Loucy (cell line): ENCODE data around the gene LAMC1.
A peak's percentile ranks its signal among the peaks of the same experiment; 100 is the strongest.

Experiments used
- H2AFZ ChIP-seq: fragments of 200-600 bp; sonication (generic); 2 replicates; pipeline ENCODE4 v1.6.0; 2016; ENCODE audit warnings: antibody characterized with exemption, mild to moderate bottlenecking, low read length, moderate library complexity
- H3F3A ChIP-seq: fragments of 200-600 bp; 2 replicates; pipeline ENCODE4 v1.6.0; 2016; ENCODE audit warnings: antibody characterized with exemption, low read depth, mild to moderate bottlenecking
- H3K27me3 ChIP-seq: fragments of 200-600 bp; sonication (generic); 2 replicates; pipeline ENCODE4 v1.6.1; 2014; ENCODE audit warnings: low read length, mild to moderate bottlenecking; ENCODE audit not compliant: insufficient read depth, poor library complexity, severe bottlenecking
- H3K36me3 ChIP-seq: fragments of 200-600 bp; sonication (generic); 2 replicates; pipeline ENCODE4 v1.6.1; 2016; ENCODE audit warnings: low read length; ENCODE audit not compliant: insufficient read depth
- H3K4me1 ChIP-seq: fragments of 200-600 bp; sonication (generic); 2 replicates; pipeline ENCODE4 v1.5.1; 2014; ENCODE audit warnings: low read length, mild to moderate bottlenecking; ENCODE audit not compliant: insufficient read depth, poor library complexity, severe bottlenecking
- H3K4me2 ChIP-seq: fragments of 200-600 bp; sonication (generic); 2 replicates; pipeline ENCODE4 v1.6.0; 2014; ENCODE audit warnings: antibody characterized with exemption, low read length, low read depth, mild to moderate bottlenecking; ENCODE audit not compliant: poor library complexity, severe bottlenecking
- H3K4me3 ChIP-seq: fragments of 200-600 bp; sonication (generic); 2 replicates; pipeline ENCODE4 v1.5.1; 2014; ENCODE audit warnings: low read length, mild to moderate bottlenecking, mixed read lengths; ENCODE audit not compliant: poor library complexity, severe bottlenecking
- H3K79me2 ChIP-seq: fragments of 200-600 bp; sonication (generic); 2 replicates; pipeline ENCODE4 v1.6.1; 2014; ENCODE audit warnings: low read length; ENCODE audit not compliant: insufficient read depth
- H3K9ac ChIP-seq: fragments of 200-600 bp; sonication (generic); 2 replicates; pipeline ENCODE4 v1.6.0; 2014; ENCODE audit warnings: mild to moderate bottlenecking, low read depth, low read length, moderate library complexity; ENCODE audit not compliant: poor library complexity, severe bottlenecking
- H3K9me2 ChIP-seq: fragments of 200-600 bp; sonication (generic); replicated peaks from 2 replicates; pipeline ENCODE4 v1.6.1; 2016; ENCODE audit warnings: low read depth, low read length, mixed read lengths
- H3K9me3 ChIP-seq: fragments of 200-600 bp; sonication (generic); 2 replicates; pipeline ENCODE4 v1.6.1; 2014; ENCODE audit warnings: mild to moderate bottlenecking, antibody characterized with exemption, low read length, low read depth; ENCODE audit not compliant: insufficient read depth
- H4K20me1 ChIP-seq: fragments of 200-600 bp; sonication (generic); 2 replicates; pipeline ENCODE4 v1.6.0; 2014; ENCODE audit warnings: antibody characterized with exemption, low read length, mild to moderate bottlenecking; ENCODE audit not compliant: insufficient read depth, poor library complexity, severe bottlenecking
- EZH2phosphoT487 ChIP-seq: fragments of 200-600 bp; IDR thresholded peaks from 2 replicates; pipeline ENCODE4 v1.6.1; 2018; ENCODE audit warnings: antibody characterized with exemption, mild to moderate bottlenecking, moderate library complexity, borderline replicate concordance
- TF ChIP-seq, protein P1 (sequence below): fragments of 200-600 bp; sonication (generic); conservative IDR thresholded peaks from 2 replicates; pipeline ENCODE4 v1.5.1; 2014; ENCODE audit warnings: mild to moderate bottlenecking, antibody characterized with exemption, low read length

LAMC1 gene

DNA sequence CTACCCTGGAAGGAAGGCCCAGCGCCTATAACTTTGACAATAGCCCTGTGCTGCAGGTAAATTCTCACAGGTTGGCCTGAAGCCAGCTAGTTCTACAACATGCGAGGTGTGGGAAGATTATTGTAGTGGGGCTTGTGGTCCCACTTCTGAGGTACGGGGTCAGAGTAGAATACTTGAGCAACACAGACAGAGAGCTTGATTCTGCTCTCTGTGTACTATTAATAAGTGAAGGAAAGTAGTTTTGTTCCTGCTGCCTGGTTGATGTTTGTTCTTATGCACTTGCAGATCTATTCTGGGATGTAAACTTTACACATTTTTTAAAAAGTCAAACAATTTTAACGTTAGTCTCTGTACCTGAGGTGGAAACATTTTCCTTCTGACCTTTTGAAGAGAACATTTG, 80.4 kb downstream of the LAMC1 start:
- Histone ChIP-seq H3K4me2 (no peak overlapping the region), H3K9ac (no peak overlapping the region), H3K4me1 (no peaks in the 10 kb centered on the region), H3F3A (no peaks in the 10 kb centered on the region), H3K27me3 (no peaks in the 10 kb centered on the region), H4K20me1 (no peaks in the 10 kb centered on the region), H3K9me2 (no peaks in the 10 kb centered on the region), H3K4me3 (no peak overlapping the region), H3K79me2 (no peaks in the 10 kb centered on the region), H3K9me3 (no peaks in the 10 kb centered on the region), H3K36me3 (no peaks in the 10 kb centered on the region), H2AFZ (no peak overlapping the region)
- TF ChIP-seq EZH2phosphoT487 = no peak
- TF ChIP-seq, protein P1, sequence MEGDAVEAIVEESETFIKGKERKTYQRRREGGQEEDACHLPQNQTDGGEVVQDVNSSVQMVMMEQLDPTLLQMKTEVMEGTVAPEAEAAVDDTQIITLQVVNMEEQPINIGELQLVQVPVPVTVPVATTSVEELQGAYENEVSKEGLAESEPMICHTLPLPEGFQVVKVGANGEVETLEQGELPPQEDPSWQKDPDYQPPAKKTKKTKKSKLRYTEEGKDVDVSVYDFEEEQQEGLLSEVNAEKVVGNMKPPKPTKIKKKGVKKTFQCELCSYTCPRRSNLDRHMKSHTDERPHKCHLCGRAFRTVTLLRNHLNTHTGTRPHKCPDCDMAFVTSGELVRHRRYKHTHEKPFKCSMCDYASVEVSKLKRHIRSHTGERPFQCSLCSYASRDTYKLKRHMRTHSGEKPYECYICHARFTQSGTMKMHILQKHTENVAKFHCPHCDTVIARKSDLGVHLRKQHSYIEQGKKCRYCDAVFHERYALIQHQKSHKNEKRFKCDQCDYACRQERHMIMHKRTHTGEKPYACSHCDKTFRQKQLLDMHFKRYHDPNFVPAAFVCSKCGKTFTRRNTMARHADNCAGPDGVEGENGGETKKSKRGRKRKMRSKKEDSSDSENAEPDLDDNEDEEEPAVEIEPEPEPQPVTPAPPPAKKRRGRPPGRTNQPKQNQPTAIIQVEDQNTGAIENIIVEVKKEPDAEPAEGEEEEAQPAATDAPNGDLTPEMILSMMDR = no peak

DNA sequence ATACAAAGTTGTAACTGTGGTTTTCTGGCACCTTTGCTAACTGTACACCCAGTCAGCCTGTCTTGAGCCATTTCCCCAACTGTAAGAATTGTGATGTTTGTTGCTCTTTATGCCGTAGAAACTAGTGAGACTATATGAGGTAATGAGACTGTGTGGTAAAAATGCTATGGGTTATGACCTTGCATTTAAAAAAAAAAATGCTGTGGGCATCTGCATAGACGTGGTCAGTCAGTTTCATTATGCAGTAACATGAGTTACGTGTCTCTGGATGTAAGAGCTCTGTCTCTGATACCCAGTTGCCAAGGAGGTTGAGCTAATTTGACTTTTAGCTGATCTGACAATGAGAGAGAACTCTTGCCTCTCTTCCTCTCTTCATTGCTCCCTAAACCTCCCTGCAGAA, 82.2 kb downstream of the LAMC1 start:
- Histone ChIP-seq H3K4me1 (no peaks in the 10 kb centered on the region), H3K79me2 (no peaks in the 10 kb centered on the region), H3K4me3 (no peak overlapping the region), H3K27me3 (no peaks in the 10 kb centered on the region), H3K36me3 (no peaks in the 10 kb centered on the region), H3F3A (no peaks in the 10 kb centered on the region), H3K4me2 (no peak overlapping the region), H3K9me2 (no peaks in the 10 kb centered on the region), H3K9me3 (no peaks in the 10 kb centered on the region), H4K20me1 (no peaks in the 10 kb centered on the region), H2AFZ (peak overlapping the region; percentile 65), H3K9ac (no peak overlapping the region)
- TF ChIP-seq, protein P1 = no peak
- TF ChIP-seq EZH2phosphoT487 = no peak

DNA sequence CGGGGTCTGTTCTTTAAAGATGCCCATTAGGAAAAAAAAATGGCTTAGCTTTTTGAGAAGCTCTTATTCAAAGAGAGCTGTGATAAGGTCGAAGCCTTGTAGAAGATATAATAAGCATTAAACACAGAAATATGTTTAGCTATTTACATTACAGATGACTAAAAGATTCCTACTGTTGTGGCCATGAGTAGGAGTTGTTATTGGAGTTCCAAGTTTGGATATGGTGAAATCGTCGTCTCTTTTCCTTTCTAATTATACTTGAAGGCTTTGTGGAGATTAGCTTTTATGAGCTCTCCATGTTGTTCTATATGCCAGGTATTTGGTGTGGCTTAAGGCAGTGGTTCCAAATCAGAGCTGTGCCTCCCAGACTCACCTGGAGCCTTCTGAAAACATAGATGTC, 82.9 kb downstream of the LAMC1 start:
- no peaks in the 10 kb centered on the region for H3K9me2 ChIP-seq
- no peak overlapping the region for H3K9ac ChIP-seq
- H3K79me2 ChIP-seq = no peaks in the 10 kb centered on the region
- H3K9me3 ChIP-seq = no peaks in the 10 kb centered on the region
- H3K36me3 ChIP-seq = no peaks in the 10 kb centered on the region
- no peaks in the 10 kb centered on the region for H4K20me1 ChIP-seq
- no peak overlapping the region for H3K4me3 ChIP-seq
- H2AFZ ChIP-seq = no peak overlapping the region
- no peaks in the 10 kb centered on the region for H3K27me3 ChIP-seq
- TF ChIP-seq, protein P1 = no peak
- no peak for TF ChIP-seq EZH2phosphoT487
- no peaks in the 10 kb centered on the region for H3K4me1 ChIP-seq
- H3K4me2 ChIP-seq = no peak overlapping the region
- H3F3A ChIP-seq = no peaks in the 10 kb centered on the region
